Amniotic epithelial cell (primary cell): ENCODE data around the gene SLC9A6.
"Not testable (repeated sequence)": the region's sequence is repeated elsewhere in the genome, so short reads cannot be mapped to it uniquely, and the experiment has no call there.

Experiments
- DNase-seq: peaks from one replicate; pipeline ENCODE4 v3.0.0-alpha.2; 2010; ENCODE audit warnings: low read depth

SLC9A6 gene

GRCh38 chrX:136063340-136064079, 78.3 kb downstream of the SLC9A6 start:
- peak; percentile 52 for DNase-seq

DNA sequence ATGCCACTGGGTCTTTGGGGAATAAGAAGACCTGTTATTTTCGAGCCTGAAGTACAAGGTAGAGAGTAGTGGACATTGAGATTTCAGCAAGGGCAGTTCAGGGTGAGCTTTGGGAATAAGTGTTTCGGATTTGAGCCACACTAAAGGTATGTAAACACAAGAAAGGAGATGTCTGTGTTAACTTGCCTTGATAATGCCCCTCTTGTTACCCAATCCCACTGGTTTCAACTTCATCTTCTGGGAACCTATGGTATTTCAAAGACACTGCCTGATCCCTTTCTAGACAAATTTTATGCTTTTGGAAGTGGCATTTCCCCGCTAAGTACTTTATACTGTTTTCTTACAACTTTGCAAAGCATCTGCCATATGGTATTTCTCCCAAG, 79.4 kb downstream of the SLC9A6 start:
- no peak for DNase-seq

DNA sequence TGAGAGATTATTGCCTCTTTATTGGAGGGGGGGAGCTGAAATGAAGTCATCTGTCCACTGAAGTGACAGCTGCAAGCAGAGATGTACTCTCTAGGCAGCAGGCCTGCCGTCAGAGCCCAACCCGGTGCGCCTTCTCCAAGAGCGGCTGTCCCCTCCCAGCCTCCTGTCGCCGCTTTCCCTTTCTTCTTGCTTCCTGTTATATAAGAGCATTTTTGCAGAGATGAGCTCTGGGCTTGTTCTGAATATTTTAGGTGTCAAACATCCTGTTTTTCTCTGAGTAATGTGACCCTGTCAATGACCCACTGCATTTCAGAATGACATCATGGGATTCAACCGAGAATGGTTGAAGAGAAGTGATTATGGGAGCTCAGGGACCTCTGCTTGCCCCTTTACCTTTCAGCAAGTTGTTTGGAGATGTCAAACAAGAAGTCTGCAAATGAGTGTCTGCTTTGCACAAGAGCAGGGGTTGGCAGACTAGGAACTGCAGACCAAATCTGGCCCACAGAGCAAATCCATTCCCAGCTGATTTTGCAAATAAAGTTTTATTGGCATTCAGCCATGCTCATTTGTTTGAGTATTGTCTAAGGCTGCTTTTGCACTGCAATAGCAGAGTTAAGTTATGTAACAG, 79.9 kb downstream of the SLC9A6 start:
- DNase-seq, result no peak

DNA sequence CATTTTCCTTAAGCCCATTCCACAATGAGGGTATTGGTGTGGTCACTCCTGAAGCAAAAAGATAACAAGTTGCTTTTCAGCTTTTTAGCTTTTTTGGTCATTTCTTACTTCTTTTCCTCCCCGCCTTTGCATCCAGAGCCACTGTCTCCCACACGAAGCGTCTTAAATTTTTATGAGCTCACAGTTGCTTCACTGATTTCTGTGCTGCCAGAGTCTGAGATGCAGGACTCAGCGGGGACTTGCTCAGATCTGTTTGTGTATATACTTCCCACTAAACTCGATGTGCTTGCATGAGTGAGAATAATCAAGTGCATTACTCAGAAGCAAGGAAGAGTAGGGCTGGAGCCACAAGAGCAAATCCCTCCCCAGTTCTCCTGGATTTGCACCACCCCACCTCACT, 81.9 kb downstream of the SLC9A6 start:
- no peak for DNase-seq

GRCh38 chrX:136067966-136068365, 82.7 kb downstream of the SLC9A6 start:
- DNase-seq, result no peak

DNA sequence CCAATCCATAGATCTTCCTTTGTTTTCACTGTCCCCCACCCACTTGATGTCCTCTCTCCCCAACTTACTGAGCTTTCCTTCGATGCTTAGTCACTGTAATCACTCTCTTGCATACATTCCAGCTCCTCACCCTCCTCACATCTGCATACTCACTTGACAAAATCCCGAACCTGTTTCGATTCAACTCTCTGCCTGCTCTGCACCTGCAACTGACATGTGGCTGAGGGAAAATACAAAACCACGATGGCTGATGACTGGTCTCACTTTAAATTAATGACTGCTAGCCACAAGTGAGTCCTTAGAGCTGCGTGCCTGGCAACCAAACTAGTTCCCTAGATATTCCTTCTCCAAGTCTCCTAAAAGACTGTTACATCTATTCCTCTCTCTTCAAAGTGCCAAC, 91.7 kb downstream of the SLC9A6 start:
- no peak for DNase-seq

DNA sequence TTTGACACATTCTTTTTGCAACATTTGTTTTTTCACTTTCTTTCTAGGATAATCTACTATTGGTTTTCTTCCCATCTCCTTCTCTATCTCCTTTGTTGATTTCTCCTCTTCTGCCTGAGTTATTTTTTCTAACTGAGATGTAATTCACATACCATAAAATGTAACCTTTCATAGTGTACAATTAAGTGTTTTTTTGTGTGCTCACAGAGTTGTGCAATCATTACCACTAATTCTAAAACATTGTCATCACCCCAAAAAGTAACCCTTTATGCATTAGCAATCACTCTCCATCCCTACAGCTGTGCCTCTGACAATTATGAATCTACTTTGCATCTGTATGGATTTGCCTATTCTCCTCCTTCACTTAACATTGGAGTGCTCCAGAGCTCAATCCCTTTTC, 95.5 kb downstream of the SLC9A6 start:
- DNase-seq, result no peak

GRCh38 chrX:136086521-136086920, 101.3 kb downstream of the SLC9A6 start:
- DNase-seq, result no peak

DNA sequence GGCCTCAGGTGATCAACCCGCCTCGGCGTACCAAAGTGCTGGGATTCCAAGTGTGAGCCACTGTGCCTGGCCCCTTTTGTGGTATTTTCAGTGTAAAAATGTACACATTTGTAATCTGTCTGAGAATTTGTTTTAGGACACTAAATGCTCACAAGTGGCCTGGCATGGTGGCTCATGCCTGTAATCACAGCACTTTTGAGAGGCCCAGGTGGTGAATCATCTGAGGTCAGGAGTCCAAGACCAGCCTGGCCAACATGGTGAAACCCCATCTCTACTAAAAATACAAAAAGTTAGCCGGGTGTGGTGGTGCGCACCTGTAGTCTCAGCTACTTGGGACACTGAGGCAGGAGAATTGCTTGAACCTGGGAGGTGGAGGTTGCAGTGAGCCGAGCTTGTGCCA, 106.7 kb downstream of the SLC9A6 start:
- not testable (repeated sequence) for DNase-seq

DNA sequence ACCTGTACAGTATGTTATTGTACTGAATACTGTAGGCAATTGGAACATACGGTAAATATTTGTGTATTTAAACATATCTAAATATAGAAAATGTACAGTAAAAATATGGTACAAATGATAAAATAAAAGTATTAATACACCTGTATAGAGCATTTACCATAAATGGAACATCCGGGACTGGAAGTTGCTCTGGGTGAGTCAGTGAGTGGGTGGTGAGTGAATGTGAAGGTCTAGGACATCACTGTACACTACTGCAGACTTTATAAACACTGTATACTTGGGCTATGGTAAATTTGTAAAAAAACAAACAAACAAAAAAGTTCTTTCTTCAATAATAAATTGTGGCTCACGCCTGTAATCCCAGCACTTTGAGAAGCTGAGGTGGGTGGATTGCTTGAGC, 109.7 kb downstream of the SLC9A6 start:
- no peak for DNase-seq
